NCI-H748 (cell line): ENCODE measurements around the gene ERC1.

ENCODE experiments used
- DNase-seq: peaks from one replicate; lab custom pipeline; 2025; ENCODE audit not compliant: unreplicated experiment; lab: John Stamatoyannopoulos, UW

Gene ERC1

DNA sequence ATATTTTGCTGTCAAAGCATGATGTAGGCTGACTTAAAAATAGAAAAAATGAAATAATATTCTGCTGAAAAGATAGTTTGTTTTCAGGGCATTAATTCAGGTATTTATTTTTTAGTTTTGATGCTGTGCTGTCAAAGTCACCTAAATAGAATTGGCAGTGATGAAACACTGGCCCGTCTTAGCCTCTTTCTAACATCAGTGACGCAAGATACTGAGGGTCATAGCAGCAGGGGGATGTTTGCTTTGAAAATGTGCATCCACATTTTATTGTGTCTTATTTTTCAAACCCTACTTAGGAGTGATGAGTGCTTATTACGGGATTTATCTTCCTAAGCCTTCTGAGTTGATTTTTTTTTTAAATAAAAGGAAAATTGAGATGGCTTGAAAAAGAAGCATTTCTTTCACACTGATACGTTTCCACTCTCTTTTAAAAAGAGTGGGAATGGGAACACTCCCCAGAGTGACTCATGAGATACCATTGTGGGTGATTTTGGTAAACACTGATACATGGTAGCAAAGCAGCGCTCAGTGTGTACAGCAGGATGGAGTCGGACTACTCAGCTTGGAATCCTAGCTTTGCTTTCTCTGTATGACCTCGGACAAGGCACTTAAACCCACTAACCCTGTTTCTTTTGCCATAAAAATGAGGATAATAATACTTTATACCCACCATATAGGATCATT is 290.8 kb downstream of the ERC1 start:
- no peak for DNase-seq

DNA sequence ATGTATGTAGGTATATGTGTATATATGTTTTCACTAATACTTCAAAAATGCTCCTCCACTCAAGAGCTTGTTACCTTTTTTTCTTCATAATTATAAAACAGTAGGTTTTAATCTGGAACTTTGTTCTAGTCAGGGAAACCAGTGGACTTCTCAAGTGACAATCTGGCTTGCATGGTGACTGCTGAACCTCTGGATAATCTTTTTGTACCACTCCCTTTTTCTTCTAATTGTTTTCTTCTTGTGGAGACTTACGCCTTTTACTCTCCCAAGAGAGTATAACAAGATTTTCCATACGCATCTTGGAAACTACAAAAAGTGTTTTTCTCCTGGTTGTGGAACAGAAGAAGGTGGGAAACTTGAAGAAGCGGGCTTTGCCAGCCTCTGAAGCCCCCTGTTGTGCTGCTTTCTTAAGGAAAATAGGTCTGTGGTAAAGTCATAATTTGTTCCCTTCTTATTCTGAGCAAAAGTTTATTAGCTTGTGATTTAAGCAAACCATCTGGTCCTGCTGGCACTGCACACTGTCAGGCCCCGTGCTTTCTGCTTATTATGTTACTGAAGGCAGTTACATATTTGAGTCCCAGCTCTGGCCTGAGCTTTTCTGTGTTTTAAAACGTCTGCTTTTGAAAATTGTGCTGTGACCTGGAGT is 291.8 kb downstream of the ERC1 start:
- DNase-seq: no peak

DNA sequence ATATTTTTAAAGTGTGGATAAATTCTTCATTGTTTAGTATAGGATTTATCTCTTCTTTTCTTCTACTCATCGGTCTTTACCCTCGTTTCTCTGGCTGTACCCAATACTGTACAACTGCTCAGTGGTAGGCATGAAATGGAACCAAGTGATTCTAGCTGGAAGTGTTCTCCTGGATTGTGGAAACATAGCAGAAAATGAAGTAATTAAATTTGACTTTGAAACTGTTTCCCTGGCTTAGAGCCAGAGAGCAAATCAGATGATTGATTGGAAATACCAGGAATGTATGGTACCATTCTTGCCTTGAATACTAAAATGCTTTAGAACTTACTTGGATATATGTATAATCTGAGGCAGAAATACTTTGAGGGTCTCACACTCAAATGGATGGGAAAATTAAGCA is 292.3 kb downstream of the ERC1 start:
- DNase-seq: no peak

DNA sequence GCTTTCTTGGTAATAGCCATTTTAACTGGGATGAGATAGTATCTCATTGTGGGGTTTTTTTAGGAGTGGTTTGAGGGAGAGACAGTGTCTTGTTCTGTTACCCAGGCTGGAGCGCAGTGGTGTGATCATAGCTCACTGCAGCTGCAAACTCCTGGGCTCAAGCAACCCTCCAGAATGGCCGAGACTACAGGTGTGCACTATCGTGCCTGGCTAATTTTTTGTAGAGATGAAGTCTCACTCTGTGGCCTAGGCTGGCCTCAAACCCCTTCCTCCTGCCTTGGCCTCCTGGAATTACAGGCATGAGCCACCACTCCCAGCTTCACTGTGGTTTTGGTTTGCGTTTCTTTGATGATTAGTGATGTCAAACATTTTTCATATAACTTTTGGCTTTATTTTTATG is 293.6 kb downstream of the ERC1 start:
- no peak for DNase-seq

DNA sequence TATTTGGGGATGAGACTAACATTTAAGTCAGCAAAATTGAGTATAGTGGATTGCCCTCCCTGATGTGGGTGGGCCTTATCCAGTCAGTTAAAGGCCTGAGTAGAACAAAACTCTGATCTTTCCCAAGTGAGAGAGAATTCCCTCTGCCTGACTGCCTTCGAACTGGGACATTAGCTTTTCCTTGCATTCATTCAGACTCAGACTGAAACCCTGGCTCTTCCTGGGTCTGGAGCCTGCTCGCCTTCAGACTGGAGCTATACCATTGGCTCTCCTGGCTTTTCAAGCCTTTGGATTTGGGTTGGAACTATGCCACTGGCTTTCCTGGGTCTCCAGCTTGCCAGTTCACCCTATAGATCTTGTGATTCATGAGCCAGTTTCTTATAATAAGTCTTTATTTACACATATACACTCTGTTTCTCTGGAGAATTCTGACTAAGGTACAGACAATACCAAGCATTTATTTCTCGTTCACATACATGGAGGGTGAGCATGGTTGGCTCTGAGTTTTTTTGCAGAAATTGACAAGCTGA is 296.5 kb downstream of the ERC1 start:
- DNase-seq: no peak

DNA sequence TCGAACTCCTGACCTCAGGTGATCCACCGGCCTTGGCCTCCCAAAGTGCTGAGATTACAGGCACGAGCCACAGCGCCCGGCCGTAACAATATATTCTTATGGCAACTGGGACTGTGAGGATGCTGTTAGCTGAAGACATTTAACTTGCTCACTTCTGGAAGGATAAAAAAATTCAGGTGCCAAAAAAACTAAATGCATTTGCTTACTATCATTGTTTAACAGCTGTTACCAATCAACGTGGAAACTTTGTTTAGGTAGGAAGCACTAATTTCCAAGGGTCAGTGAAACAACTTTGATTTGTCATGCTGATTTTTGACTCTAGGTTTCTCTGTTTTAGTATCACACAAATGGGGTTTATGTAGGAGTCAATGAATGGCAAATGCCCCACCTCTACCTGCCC is 297.3 kb downstream of the ERC1 start:
- DNase-seq: no peak

DNA sequence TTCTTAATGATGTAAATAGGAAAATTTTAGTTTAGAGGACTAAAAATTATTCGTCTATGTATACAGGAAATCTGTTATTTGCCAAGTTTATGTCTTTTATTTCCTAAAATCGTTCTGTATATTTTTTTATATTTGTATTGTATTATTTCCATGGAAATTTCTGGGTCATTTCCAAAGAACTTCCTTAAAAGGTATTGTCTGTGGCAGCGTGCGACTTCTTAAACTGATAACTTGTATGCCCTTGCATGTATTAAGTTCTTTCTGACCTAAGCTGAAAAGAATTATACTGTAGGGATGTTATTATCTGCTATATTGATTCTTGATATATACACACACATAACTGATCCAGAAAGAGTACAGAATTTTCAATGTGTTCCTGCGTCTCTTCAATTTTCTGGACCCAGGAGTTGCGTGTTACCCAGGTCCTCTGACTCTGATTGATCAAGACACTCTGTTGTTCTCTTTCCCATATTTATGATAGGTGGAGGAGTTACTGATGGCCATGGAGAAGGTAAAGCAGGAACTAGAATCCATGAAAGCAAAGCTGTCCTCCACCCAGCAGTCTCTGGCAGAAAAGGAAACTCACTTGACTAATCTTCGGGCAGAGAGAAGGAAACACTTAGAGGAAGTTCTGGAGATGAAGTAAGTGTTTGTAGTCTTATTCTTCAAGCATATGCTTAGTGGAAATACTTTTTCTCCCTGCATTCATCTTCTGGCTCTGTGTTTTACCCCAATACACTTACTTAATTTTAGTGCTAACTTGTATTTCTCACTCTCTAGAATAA is 298.5 kb downstream of the ERC1 start:
- DNase-seq: no peak

DNA sequence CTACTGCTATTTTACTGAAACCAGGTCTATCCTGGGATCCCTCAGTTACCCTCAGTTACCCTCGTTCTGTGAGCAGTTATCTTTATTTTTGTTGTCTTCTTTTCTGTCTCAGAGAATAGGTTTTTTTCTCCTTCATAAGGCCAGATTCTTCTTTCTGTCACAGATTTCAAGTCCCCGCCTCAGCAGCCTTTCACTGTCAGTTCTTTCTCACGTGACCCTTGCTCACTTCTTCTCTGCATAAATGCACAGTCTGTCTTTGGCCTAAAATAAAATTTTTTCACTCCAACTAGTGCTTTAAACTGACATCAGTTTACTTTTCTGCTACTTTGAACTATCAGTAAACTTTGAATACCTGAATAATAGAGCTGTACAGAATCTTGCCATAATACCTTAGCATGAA is 299.7 kb downstream of the ERC1 start:
- no peak for DNase-seq

DNA sequence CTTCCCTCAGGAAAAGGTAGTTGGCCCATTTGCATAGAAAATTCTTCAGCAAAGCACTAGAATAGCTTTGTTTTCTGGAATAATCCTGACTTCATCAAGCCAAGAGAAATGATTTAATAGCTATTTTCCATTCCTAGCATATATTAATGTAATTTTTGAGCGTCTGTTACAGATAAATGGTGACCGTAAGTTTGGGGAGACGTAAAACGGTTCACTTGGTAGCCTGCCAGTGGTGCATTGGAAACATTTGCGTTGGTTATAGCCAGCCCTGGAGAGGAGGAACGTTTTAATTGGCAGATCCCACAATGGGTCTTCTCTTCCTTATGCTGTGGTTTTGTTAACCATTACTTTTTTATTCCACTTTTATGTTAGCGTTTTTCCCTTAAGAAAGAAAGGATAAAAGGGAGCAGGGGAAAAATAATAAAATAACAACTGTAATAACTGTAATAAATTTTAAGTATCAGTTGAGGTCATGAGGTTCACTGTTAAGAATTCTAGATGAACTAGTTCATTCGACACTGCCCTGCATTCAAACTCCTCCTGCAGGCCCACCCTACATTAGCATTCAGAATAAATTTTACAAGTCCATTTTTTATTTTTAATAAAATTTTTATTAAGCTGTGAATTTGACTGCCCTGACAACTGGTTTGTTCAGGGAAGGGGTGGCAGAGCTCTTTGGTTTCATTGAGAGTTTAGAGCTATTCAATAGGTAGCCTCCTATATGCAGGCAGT is 300.7 kb downstream of the ERC1 start:
- DNase-seq: no peak

DNA sequence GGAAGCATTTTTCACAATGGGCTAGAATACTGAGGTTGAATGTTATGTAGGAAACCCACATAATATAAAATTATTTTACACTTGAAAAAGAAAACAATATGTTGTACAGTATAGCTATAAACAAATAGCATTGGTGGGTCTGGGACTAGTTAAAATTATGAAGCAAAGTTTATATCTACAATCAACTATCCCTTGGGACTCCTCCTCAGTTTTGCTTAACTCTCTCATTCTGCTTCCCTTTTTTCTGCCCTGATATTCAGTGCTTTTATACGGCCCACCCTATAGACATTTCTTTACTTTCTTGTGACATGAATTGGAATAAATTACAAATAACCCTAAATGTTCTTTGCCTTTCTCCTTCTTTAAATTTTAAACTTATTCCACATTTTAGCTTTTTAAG is 302.9 kb downstream of the ERC1 start:
- no peak for DNase-seq

DNA sequence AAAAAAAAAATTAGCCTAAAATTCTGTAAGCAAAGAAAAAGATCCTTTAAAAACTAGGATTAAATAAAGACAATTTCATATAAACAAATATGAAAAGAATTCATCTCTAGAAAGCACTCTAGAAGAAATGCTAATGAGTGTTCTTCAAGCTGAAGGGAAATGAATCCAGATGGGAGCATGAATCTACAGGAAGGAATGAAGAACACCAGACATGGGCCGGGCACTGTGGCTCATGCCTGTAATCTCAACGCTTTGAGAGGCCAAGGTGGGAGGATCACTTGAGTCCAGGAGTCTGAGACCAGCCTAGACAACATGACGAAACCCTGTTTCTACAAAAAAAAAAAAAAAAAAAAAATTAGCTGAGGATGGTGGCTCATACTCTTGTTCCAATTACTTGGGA is 306.2 kb downstream of the ERC1 start:
- no peak for DNase-seq

DNA sequence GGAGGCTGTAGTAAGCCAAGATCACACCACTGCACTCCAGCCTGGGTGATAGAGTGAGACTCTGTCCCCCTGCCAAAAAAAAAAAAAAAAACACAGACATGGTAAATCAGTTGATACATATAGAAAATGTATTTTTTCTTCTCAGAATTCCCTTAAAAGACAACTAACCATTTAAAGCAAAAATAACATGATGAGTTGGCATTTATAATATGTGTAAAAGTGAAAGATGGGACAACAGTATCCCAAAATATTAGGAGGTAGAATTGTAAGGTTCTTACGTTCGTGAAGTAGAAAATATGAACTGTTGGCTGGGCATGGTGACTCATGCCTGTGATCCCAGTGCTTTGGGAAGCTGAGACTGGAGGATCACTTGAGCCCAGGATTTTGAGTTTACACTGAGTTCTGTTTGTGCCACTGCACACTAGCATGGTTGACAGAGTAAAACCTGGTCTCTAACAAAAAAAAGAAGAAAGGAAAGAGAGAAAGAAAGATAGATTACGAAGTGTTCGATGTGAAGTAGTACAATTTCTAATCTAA is 306.7 kb downstream of the ERC1 start:
- no peak for DNase-seq

DNA sequence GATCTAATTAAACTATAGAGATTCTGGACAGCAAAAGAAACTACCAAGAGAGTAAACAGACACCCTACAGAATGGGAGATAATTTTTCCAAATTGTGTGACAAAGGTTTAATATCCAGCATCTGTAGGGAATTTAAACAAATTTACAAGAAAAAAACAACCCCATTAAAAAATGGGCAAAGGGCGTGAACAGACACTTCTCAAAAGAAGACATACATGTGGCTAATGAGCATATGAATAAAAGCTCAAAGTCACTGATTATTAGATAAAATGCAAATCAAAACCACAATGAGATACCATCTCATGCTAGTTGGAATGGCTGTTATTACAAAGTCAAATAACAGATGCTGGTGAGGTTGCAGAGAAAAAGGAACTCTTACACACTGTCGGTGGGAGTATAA is 309.4 kb downstream of the ERC1 start:
- DNase-seq: no peak

DNA sequence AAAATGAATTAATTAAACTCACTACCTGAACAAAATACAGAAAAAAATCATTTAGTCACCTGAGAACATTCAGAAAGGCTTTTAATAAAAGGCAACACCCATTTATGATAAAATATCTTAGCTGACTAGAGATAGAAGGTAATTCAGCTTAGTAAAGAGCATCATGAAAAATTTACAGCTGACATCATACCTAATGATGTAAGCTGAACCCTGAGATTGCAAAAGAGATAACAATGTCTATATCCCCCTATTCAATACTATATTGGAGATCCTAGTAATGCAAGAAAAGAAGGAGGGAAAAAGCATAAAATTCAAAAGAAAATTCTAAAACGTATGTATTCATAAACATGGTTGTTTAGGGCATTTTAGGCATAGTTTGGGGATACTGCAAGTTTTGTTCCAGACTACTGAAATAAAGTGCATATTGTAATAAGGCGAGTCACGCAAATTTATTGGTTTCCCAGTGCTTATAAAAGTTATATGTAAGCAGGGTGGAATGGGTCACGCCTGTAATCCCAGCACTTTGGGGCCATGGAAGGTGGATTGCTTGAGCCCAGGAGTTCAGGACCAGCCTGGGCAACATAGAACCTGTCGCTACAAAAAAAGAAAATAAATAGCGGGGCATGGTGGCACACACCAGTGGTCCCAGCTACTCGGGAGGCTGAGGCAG is 311.3 kb downstream of the ERC1 start:
- no peak for DNase-seq

DNA sequence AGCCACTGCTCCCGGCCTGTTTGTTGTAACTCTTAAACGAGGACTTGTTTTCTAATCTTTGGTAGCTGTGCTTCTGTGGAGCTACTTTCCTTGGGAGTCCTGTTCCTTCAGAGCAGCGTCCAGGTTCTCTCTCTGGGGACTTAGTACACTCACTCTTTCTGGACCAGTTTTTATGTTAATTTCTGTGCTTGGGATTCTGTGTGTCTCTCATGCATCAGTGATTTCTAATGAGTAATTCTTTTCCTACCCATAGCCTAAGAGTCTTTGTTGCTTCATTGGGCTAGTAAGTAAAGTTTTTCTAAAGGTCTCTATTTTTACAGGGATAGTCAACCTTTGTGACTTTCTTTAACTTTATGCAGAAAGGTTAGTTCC is 314.0 kb downstream of the ERC1 start:
- no peak for DNase-seq

DNA sequence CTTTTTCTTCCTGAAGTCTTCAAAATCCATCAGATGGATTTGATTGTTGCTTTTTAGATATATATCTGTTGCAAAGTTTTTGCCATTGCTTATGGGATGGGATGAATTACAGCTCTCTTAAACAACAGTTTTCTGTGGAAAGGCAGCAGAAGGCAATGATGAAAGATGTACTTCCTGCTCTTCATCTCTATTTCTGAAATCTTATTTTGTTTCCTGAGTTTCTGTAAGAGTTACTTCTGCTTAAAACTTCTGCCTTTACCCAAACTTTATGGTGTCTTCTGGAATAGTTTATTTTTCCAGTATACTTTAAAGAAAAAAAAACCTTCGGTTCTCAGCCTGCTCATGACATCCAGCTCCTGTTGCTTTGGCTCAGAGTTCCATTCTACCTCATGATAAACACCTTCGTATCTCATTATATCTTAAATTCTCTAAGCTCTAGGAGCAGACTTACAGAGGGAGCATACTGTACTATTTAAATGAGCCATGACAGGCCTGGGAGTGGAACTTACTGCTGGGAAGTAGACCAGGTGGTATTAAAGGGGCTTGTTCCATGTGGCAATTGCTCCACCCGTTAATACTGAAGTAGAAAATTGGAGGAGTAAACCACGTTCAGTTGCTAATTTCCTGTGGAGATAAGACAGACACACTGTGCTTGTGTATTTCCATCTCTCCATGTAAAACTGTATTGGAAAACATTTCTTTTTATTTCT is 314.9 kb downstream of the ERC1 start:
- DNase-seq: no peak

DNA sequence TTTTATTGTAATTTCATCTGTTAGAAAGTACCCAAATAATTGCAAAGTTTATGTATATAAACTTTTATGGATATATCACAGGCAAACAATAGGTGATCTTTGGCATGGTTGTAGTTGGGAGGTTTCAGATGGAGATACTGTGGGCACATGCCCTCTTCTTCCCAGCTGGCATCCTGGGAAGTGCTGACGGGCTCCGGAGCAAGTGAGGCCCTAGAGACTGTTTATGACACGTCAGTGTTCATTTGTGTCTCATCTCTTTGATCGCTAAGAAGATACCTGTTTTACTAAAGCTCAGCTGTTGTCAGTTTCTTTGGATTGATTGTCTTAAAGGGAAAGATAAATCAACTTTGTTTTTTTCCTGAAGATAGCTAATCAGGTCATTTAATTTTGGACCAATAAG is 315.8 kb downstream of the ERC1 start:
- no peak for DNase-seq

DNA sequence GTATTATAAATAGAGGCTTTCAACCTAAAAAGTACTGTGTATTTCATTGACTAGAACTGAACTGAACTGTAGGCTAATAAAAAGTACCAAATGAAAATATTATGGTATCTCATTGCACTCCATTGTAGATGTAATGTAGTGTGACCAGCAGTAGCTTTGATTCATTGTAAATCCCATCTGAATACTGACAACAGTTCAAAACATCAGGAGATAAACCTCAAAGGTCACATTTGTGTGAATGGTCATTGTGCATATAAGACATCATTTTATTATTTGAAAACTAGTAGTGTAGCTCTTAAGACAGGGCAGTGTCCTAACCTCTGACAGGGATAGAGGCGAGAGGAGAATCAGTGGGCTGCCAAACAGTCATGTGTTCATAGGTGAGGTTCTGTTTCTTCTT is 316.8 kb downstream of the ERC1 start:
- DNase-seq: no peak

DNA sequence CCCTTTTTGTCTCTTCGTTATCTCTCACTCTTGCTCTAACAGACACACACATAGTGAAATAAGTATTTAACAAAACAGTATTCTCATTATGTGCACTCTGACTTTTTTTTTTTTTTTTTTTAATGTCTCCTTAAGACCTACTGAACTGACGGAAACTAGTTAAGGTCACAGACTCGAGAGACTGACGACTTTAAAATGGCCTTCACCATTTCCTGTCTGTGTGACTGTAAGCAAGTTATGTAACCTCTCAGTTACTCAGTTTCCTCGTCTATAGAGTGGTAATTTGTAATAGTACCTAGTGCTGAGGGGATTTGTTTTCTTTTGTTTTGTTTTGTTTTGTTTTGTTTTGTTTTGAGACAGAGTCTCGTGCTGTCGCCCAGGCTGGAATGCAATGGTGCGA is 318.6 kb downstream of the ERC1 start:
- no peak for DNase-seq

DNA sequence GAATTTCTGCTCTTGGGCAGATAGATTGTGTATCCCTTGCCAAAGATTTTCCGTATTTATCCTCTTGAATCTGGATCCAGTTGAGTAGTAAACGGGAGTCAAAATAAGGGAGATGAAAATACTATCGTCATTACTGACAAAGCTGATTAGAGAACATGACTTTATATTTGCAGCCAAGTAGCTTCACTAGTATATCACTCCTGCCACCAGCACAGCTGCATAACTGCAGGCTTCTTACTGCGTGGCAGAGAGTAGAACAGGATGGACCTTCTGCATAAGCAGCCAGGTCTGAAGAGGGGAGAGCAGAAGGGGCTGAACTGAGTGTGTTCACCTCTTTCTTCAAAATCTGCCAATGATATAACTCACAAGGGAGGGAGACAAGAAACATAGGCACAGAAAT is 319.6 kb downstream of the ERC1 start:
- no peak for DNase-seq
